K562 (cell line): Measurements from ENCODE around the gene TSPOAP1. TPM values are rescaled to one million over a fixed set of nuclear protein-coding genes. Genes with fewer than 3 reads are reported as not detected.

Experiments
- ATF3 ChIP-seq, 2 experiments: fragments of 450-650 bp in 1 of 2; sonication (generic) in 1 of 2; formaldehyde crosslinking in 1 of 2; IDR thresholded peaks in 1 of 2; conservative IDR thresholded peaks in 1 of 2; 2 replicates each; pipeline versions ENCODE4 v1.6.1 to v1.8.1; 2016 to 2023; ENCODE audit warnings: mild to moderate bottlenecking in 2 of 2, moderate library complexity in 2 of 2, inconsistent platforms in 1 of 2, missing genetic modification reagents in 1 of 2
- BCOR ChIP-seq: fragments of 450-650 bp; IDR thresholded peaks from 2 replicates; pipeline ENCODE4 v1.6.1; 2016
- EP400 ChIP-seq: fragments of 450-650 bp; IDR thresholded peaks from 2 replicates; pipeline ENCODE4 v1.6.1; 2017; ENCODE audit warnings: antibody characterized with exemption, mild to moderate bottlenecking, moderate library complexity
- PTBP1 ChIP-seq: fragments of 200-400 bp; formaldehyde crosslinking; IDR thresholded peaks from 2 replicates; pipeline ENCODE4 v1.6.1; 2017; ENCODE audit warnings: low read depth, low read length
- SMC3 ChIP-seq: conservative IDR thresholded peaks from 2 replicates; pipeline ENCODE4 v1.6.1; 2011; ENCODE audit warnings: low read depth, low read length, improper control_type of control experiment; ENCODE audit not compliant: insufficient read depth
- TAF9B ChIP-seq: fragments of 450-650 bp; IDR thresholded peaks from 2 replicates; pipeline ENCODE4 v1.6.1; 2018; ENCODE audit warnings: mild to moderate bottlenecking; ENCODE audit not compliant: partially characterized antibody
- ZNF609 ChIP-seq: sonication (generic); formaldehyde crosslinking; IDR thresholded peaks from 2 replicates; pipeline ENCODE4 v1.8.1; 2023; ENCODE audit warnings: missing genetic modification reagents, mild to moderate bottlenecking, borderline replicate concordance
- polyA plus RNA-seq, 8 experiments: library from polyadenylated mRNA; depleted of rRNA in 4 of 8; stranded (reverse) in 5 of 8; unstranded in 3 of 8; fragments of >200 nt; fragmentation: Nextera tagmentation in 2 of 8; fragmentation: Illumina TruSeq in 1 of 8; extraction: Ambion mirVana in 2 of 8; extraction: Trizol in 1 of 8; gene quantifications; 2 replicates each; pipeline versions ENCODE4 v1.2.1 to v1.2.3, GENCODE V29; 2011 to 2014; ENCODE audit warnings: inconsistent platforms in 1 of 8, missing spikeins in 1 of 8
- total RNA-seq, 7 experiments: library from RNA; depleted of rRNA in 6 of 7; stranded (reverse); fragments of >200 nt in 6 of 7; fragmentation: Illumina TruSeq in 2 of 7; extraction: Trizol in 2 of 7; gene quantifications; 2 replicates each; pipeline versions ENCODE4 v1.2.1 to v1.2.3, GENCODE V29; 2011 to 2021; ENCODE audit warnings: low replicate concordance in 1 of 7
- TF ChIP-seq, protein P1 (sequence below): fragments of 200-600 bp; sonication (generic); IDR thresholded peaks from one replicate; pipeline ENCODE4 v1.6.1; 2012; ENCODE audit warnings: mild to moderate bottlenecking, low read depth, low read length, inconsistent platforms

TSPOAP1 gene
- total and polyA plus RNA-seq, 9 of the 15 experiments (the other 6 are each of a cell fraction or from before 2014, with no cell fraction given): 0.87 to 3.9 (median 1.8) TPM; not detected in 2

GRCh38 chr17:58327363-58328194 is 1.0 kb downstream of the TSPOAP1 start (continued):
- TF ChIP-seq ATF3 (IDR thresholded peaks at IDR 0.05) (no peak), ATF3 (CRISPR knock-in tag; conservative IDR thresholded peaks at IDR 0.05) (no peak; the same call in 1 of the 2 replicates), BCOR (no peak), PTBP1 (0 out of 2 replicates have a peak, but pooled peaks have one; percentile 36), ZNF609 (CRISPR knock-in tag) (peak; percentile 81; the same call in 1 of the 2 replicates), EP400 (no peak), SMC3 (no peak), TAF9B (no peak)
- TF ChIP-seq, protein P1, sequence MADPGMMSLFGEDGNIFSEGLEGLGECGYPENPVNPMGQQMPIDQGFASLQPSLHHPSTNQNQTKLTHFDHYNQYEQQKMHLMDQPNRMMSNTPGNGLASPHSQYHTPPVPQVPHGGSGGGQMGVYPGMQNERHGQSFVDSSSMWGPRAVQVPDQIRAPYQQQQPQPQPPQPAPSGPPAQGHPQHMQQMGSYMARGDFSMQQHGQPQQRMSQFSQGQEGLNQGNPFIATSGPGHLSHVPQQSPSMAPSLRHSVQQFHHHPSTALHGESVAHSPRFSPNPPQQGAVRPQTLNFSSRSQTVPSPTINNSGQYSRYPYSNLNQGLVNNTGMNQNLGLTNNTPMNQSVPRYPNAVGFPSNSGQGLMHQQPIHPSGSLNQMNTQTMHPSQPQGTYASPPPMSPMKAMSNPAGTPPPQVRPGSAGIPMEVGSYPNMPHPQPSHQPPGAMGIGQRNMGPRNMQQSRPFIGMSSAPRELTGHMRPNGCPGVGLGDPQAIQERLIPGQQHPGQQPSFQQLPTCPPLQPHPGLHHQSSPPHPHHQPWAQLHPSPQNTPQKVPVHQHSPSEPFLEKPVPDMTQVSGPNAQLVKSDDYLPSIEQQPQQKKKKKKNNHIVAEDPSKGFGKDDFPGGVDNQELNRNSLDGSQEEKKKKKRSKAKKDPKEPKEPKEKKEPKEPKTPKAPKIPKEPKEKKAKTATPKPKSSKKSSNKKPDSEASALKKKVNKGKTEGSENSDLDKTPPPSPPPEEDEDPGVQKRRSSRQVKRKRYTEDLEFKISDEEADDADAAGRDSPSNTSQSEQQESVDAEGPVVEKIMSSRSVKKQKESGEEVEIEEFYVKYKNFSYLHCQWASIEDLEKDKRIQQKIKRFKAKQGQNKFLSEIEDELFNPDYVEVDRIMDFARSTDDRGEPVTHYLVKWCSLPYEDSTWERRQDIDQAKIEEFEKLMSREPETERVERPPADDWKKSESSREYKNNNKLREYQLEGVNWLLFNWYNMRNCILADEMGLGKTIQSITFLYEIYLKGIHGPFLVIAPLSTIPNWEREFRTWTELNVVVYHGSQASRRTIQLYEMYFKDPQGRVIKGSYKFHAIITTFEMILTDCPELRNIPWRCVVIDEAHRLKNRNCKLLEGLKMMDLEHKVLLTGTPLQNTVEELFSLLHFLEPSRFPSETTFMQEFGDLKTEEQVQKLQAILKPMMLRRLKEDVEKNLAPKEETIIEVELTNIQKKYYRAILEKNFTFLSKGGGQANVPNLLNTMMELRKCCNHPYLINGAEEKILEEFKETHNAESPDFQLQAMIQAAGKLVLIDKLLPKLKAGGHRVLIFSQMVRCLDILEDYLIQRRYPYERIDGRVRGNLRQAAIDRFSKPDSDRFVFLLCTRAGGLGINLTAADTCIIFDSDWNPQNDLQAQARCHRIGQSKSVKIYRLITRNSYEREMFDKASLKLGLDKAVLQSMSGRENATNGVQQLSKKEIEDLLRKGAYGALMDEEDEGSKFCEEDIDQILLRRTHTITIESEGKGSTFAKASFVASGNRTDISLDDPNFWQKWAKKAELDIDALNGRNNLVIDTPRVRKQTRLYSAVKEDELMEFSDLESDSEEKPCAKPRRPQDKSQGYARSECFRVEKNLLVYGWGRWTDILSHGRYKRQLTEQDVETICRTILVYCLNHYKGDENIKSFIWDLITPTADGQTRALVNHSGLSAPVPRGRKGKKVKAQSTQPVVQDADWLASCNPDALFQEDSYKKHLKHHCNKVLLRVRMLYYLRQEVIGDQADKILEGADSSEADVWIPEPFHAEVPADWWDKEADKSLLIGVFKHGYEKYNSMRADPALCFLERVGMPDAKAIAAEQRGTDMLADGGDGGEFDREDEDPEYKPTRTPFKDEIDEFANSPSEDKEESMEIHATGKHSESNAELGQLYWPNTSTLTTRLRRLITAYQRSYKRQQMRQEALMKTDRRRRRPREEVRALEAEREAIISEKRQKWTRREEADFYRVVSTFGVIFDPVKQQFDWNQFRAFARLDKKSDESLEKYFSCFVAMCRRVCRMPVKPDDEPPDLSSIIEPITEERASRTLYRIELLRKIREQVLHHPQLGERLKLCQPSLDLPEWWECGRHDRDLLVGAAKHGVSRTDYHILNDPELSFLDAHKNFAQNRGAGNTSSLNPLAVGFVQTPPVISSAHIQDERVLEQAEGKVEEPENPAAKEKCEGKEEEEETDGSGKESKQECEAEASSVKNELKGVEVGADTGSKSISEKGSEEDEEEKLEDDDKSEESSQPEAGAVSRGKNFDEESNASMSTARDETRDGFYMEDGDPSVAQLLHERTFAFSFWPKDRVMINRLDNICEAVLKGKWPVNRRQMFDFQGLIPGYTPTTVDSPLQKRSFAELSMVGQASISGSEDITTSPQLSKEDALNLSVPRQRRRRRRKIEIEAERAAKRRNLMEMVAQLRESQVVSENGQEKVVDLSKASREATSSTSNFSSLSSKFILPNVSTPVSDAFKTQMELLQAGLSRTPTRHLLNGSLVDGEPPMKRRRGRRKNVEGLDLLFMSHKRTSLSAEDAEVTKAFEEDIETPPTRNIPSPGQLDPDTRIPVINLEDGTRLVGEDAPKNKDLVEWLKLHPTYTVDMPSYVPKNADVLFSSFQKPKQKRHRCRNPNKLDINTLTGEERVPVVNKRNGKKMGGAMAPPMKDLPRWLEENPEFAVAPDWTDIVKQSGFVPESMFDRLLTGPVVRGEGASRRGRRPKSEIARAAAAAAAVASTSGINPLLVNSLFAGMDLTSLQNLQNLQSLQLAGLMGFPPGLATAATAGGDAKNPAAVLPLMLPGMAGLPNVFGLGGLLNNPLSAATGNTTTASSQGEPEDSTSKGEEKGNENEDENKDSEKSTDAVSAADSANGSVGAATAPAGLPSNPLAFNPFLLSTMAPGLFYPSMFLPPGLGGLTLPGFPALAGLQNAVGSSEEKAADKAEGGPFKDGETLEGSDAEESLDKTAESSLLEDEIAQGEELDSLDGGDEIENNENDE: peak; percentile 85
